ENCODE measurements around the gene RSPH9. TPM values are rescaled to one million over a fixed set of nuclear protein-coding genes. Genes with fewer than 3 reads are reported as not detected.

The RSPH9 gene
- total RNA-seq, 2 donors from 2014 or later, result not detected

GRCh38 chr6:43717389-43717788 is 72.6 kb downstream of the RSPH9 start:
- no peaks in the 10 kb centered on the region for H3K27me3 ChIP-seq

GRCh38 chr6:43717822-43718221 is 73.0 kb downstream of the RSPH9 start:
- H3K4me1 ChIP-seq, result no peaks in the 10 kb centered on the region
- H3K9me3 ChIP-seq, result no peaks in the 10 kb centered on the region
- H3K36me3 ChIP-seq, result no peaks in the 10 kb centered on the region
- no peak overlapping the region for H3K27ac ChIP-seq
- no peak for TF ChIP-seq CTCF (IDR thresholded peaks at IDR 0.05)
- H3K9ac ChIP-seq (ENCODE audit: low read depth in 2 of 2, low read length in 2 of 2), result no peak overlapping the region
- DNase-seq, result no peak
- intact Hi-C loops (cut with DNase I), result no loop called here
- H3K4me3 ChIP-seq, result no peak overlapping the region
- no peaks in the 10 kb centered on the region for H3K27me3 ChIP-seq

More at GRCh38 chr6:43717389-43717788, 72.6 kb downstream of the RSPH9 start:
- Histone ChIP-seq H3K27ac (no peak overlapping the region), H3K36me3 (no peaks in the 10 kb centered on the region), H3K9me3 (no peaks in the 10 kb centered on the region), H3K9ac (ENCODE audit: low read depth in 2 of 2, low read length in 2 of 2) (no peak overlapping the region), H3K4me3 (no peak overlapping the region), H3K4me1 (no peaks in the 10 kb centered on the region)
- TF ChIP-seq CTCF (IDR thresholded peaks at IDR 0.05), result no peak
- no peak for DNase-seq
- intact Hi-C loops (cut with DNase I), result no loop called here

GRCh38 chr6:43718387-43719105 is 73.7 kb downstream of the RSPH9 start:
- Histone ChIP-seq H3K9ac (ENCODE audit: low read depth in 2 of 2, low read length in 2 of 2) (no peak overlapping the region), H3K4me3 (no peak overlapping the region), H3K9me3 (no peaks in the 10 kb centered on the region), H3K4me1 (no peaks in the 10 kb centered on the region), H3K36me3 (no peaks in the 10 kb centered on the region), H3K27me3 (no peaks in the 10 kb centered on the region), H3K27ac (no peak overlapping the region)
- no peak for DNase-seq
- TF ChIP-seq CTCF (IDR thresholded peaks at IDR 0.05), result no peak
- intact Hi-C loops (cut with DNase I), result no loop called here

GRCh38 chr6:43719511-43719910 is 74.7 kb downstream of the RSPH9 start:
- TF ChIP-seq CTCF (IDR thresholded peaks at IDR 0.05), result no peak
- no peaks in the 10 kb centered on the region for H3K36me3 ChIP-seq
- H3K4me3 ChIP-seq, result no peak overlapping the region
- H3K9ac ChIP-seq (ENCODE audit: low read depth in 2 of 2, low read length in 2 of 2), result no peak overlapping the region
- DNase-seq, result no peak
- H3K9me3 ChIP-seq, result no peaks in the 10 kb centered on the region
- intact Hi-C loops (cut with DNase I), result no loop called here
- H3K27me3 ChIP-seq, result no peaks in the 10 kb centered on the region
- no peak overlapping the region for H3K27ac ChIP-seq
- peaks cover under 1% of the 10 kb centered on the region for H3K4me1 ChIP-seq

- no peak overlapping the region for H3K9ac ChIP-seq (ENCODE audit: low read depth in 2 of 2, low read length in 2 of 2)
- TF ChIP-seq CTCF (IDR thresholded peaks at IDR 0.05), result no peak
- peaks cover 9% of the 10 kb centered on the region for H3K4me1 ChIP-seq
- intact Hi-C loops (cut with DNase I), result loop anchor here (5.0 kb wide), 1 partner anchor 54 kb away; no protein-coding TSS in a partner anchor
- no peaks in the 10 kb centered on the region for H3K36me3 ChIP-seq
- no peak for DNase-seq
- no peaks in the 10 kb centered on the region for H3K9me3 ChIP-seq
- no peak overlapping the region for H3K4me3 ChIP-seq
- H3K27me3 ChIP-seq, result no peaks in the 10 kb centered on the region
- no peak overlapping the region for H3K27ac ChIP-seq
Observed at GRCh38 chr6:43720999-43721398, 76.2 kb downstream of the RSPH9 start.

Other genes starting within 250 kb of the RSPH9 start
- gene ABCC10, start 217.5 kb upstream of the RSPH9 start, total RNA-seq, result 10 to 100 TPM; 22.9 to 33.9 TPM
- under 1 TPM; 0.19 to 0.22 TPM for gene DLK2, start 189.5 kb upstream of the RSPH9 start, total RNA-seq
- gene TJAP1, start 167.5 kb upstream of the RSPH9 start, total RNA-seq, result 10 to 100 TPM; 18.6 to 26.4 TPM
- gene LRRC73, start 134.7 kb upstream of the RSPH9 start, total RNA-seq, result 1 to 10 TPM in 1 of 2 donors, under 1 TPM in 1; 0.77 to 1.1 TPM
- 100 to 1,000 TPM; 121 to 129 TPM for gene YIPF3, start 128.1 kb upstream of the RSPH9 start, total RNA-seq
- 10 to 100 TPM; 28.1 to 41.8 TPM for gene POLR1C, start 127.9 kb upstream of the RSPH9 start, total RNA-seq
- gene XPO5, start 69.0 kb upstream of the RSPH9 start, total RNA-seq, result 10 to 100 TPM; 23.1 to 32.3 TPM
- 10 to 100 TPM; 12.3 to 23.8 TPM for gene POLH, start 68.9 kb upstream of the RSPH9 start, total RNA-seq
- gene GTPBP2, start 15.8 kb upstream of the RSPH9 start, total RNA-seq, result 10 to 100 TPM; 50.0 to 51.7 TPM
- gene MAD2L1BP, start 9.2 kb upstream of the RSPH9 start, total RNA-seq, result 10 to 100 TPM; 47.7 to 48.8 TPM
- gene MRPS18A, start 42.8 kb downstream of the RSPH9 start, total RNA-seq, result 100 to 1,000 TPM in 1 of 2 donors, 10 to 100 TPM in 1; 83.6 to 120 TPM
- gene VEGFA, start 125.2 kb downstream of the RSPH9 start, total RNA-seq, result 100 to 1,000 TPM; 113 to 216 TPM